Measurements from ENCODE around the gene GPR180.

The GPR180 gene

DNA sequence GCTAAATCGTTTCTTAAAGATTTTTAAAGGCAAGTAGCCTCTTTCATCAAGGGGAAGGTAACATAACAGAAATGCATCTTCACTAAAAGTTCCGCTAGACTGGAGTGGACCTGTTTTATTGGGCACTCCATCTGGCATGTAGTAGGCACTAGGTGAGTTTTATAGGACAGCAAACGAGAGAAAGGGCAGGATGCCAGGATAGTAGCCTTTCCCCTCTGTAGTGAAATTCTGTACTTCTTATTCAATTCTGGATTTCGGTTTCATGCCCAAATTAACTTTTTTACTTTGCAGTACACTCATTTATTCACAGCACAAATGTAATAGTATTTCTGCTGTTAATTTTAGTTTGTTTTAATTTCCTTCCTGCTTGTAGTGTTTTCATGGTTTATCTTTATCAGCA, 45.2 kb downstream of the GPR180 start:
- TF ChIP-seq TEAD4 (IDR thresholded peaks at IDR 0.05) (no peak), CEBPB (IDR thresholded peaks at IDR 0.05) (no peak), EP300 (IDR thresholded peaks at IDR 0.05; ENCODE audit: borderline replicate concordance) (no peak), FOXM1 (IDR thresholded peaks at IDR 0.05; ENCODE audit: borderline replicate concordance, low read depth) (no peak), EGR1 (IDR thresholded peaks at IDR 0.05) (no peak)
- TF ChIP-seq, protein P1, sequence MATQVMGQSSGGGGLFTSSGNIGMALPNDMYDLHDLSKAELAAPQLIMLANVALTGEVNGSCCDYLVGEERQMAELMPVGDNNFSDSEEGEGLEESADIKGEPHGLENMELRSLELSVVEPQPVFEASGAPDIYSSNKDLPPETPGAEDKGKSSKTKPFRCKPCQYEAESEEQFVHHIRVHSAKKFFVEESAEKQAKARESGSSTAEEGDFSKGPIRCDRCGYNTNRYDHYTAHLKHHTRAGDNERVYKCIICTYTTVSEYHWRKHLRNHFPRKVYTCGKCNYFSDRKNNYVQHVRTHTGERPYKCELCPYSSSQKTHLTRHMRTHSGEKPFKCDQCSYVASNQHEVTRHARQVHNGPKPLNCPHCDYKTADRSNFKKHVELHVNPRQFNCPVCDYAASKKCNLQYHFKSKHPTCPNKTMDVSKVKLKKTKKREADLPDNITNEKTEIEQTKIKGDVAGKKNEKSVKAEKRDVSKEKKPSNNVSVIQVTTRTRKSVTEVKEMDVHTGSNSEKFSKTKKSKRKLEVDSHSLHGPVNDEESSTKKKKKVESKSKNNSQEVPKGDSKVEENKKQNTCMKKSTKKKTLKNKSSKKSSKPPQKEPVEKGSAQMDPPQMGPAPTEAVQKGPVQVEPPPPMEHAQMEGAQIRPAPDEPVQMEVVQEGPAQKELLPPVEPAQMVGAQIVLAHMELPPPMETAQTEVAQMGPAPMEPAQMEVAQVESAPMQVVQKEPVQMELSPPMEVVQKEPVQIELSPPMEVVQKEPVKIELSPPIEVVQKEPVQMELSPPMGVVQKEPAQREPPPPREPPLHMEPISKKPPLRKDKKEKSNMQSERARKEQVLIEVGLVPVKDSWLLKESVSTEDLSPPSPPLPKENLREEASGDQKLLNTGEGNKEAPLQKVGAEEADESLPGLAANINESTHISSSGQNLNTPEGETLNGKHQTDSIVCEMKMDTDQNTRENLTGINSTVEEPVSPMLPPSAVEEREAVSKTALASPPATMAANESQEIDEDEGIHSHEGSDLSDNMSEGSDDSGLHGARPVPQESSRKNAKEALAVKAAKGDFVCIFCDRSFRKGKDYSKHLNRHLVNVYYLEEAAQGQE (IDR thresholded peaks at IDR 0.05; ENCODE audit: low read depth), result no peak

DNA sequence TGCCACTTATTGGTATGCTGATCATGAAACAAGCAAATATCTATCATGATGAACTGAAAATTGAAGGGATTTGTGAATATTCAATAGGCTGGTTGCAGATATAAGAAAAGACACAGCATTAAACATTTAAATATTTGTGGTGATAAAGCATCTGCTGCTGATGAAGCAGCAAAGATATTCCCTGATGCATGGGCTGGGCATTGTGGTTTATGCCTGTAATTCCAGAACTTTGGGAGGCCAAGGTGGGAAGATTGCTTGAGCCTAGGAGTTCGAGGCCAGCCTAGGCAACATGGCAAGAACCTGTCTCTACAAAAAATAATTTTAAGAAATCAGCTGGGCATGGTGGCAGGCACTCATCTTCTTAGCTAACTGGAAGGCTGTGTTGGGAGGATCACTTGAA, 54.5 kb downstream of the GPR180 start:
- TF ChIP-seq CREB1 (IDR thresholded peaks at IDR 0.05; ENCODE audit: low read depth), result no peak

DNA sequence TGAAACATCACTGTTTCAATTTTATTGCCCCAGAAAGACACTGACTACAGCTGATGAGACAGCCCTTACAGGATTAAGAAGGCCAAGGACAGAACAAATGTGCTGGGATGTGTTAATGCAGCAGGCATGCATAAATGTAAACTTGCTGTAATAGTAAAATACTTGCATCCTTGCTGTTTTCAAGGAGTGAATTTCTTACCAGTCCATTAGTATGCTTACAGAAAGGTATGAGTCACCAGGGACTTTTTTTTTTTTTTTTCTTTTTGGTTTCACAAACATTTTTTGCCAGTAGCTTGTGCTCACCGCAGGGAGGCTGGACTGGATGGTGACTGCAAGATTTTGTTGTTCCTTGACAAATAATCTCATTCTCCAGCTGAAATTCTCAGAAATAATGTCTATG, 55.1 kb downstream of the GPR180 start:
- TF ChIP-seq RAD21 (IDR thresholded peaks at IDR 0.05; ENCODE audit: low read depth) (no peak), EP300 (IDR thresholded peaks at IDR 0.05; ENCODE audit: borderline replicate concordance) (no peak), TEAD4 (IDR thresholded peaks at IDR 0.05) (no peak), TAF1 (IDR thresholded peaks at IDR 0.05; ENCODE audit: low read depth) (no peak), CREB1 (IDR thresholded peaks at IDR 0.05; ENCODE audit: low read depth) (no peak), EGR1 (IDR thresholded peaks at IDR 0.05) (no peak), FOXM1 (IDR thresholded peaks at IDR 0.05; ENCODE audit: borderline replicate concordance, low read depth) (no peak), CEBPB (IDR thresholded peaks at IDR 0.05) (no peak), ZBTB7A (IDR thresholded peaks at IDR 0.05; ENCODE audit: low read depth) (no peak), NFIC (IDR thresholded peaks at IDR 0.05) (no peak), TCF12 (IDR thresholded peaks at IDR 0.05; ENCODE audit: low read depth) (no peak), YY1 (IDR thresholded peaks at IDR 0.05; ENCODE audit: low read depth) (no peak)
- TF ChIP-seq, protein P2, sequence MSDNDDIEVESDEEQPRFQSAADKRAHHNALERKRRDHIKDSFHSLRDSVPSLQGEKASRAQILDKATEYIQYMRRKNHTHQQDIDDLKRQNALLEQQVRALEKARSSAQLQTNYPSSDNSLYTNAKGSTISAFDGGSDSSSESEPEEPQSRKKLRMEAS (IDR thresholded peaks at IDR 0.05), result no peak
- TF ChIP-seq, protein P3, sequence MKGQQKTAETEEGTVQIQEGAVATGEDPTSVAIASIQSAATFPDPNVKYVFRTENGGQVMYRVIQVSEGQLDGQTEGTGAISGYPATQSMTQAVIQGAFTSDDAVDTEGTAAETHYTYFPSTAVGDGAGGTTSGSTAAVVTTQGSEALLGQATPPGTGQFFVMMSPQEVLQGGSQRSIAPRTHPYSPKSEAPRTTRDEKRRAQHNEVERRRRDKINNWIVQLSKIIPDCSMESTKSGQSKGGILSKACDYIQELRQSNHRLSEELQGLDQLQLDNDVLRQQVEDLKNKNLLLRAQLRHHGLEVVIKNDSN (IDR thresholded peaks at IDR 0.05), result no peak
- TF ChIP-seq, protein P1 (IDR thresholded peaks at IDR 0.05; ENCODE audit: low read depth), result no peak

DNA sequence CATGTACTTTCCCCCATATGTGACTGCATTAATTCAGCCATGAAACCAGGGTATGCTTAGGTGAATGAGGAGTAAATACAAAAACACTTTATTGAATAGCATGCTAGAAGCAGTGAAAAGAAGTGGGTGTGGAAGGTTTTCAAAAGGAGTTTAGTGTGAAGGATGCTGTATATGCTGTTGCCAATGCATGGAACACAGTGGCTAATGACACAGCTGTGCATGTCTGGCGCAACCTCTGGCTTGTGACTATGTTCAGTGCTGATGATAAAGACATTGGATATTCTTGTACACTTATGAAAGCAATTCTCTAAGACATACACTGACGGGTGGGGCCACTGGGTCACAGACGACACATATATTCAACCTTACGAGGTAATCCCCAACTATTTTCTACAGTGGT, 55.5 kb downstream of the GPR180 start:
- no peak for TF ChIP-seq RAD21 (IDR thresholded peaks at IDR 0.05; ENCODE audit: low read depth)
- TF ChIP-seq FOXM1 (IDR thresholded peaks at IDR 0.05; ENCODE audit: borderline replicate concordance, low read depth), result no peak
- no peak for TF ChIP-seq TCF12 (IDR thresholded peaks at IDR 0.05; ENCODE audit: low read depth)
- no peak for TF ChIP-seq CEBPB (IDR thresholded peaks at IDR 0.05)

DNA sequence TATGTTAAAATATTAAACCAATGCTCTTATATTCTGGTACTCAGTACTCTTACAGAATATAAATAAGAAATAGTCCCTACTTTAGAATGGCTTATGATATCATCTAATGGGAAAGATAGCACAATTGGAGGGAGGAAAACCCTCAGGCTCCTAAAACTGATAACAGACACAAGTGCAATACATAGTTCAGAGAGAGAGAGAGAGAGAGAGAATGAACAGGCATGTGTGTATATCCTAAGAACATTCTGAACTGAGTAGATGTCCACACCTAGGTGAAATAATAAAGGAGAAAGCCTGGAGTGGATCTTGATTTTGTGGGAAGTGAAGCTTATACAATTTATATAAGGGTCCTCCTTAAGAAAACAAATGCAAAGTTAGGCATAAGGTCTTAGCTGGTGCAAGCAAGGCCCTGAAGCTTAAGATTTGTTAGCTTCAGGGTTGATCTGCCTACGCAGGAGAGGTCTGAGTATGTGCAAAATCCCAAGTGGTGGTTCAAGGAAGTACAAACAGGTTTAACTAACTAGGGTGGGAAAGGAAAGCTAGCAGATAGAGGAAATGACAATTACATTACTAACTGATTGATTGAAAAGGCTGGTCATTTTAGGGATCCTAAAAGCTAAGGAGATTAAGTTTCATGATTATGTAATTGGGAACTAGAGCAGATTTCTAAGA, 57.4 kb downstream of the GPR180 start:
- TF ChIP-seq TCF12 (IDR thresholded peaks at IDR 0.05; ENCODE audit: low read depth), result no peak
- TF ChIP-seq, protein P2 (IDR thresholded peaks at IDR 0.05), result no peak
- TF ChIP-seq NFIC (IDR thresholded peaks at IDR 0.05), result no peak
- TF ChIP-seq, protein P1 (IDR thresholded peaks at IDR 0.05; ENCODE audit: low read depth), result no peak

DNA sequence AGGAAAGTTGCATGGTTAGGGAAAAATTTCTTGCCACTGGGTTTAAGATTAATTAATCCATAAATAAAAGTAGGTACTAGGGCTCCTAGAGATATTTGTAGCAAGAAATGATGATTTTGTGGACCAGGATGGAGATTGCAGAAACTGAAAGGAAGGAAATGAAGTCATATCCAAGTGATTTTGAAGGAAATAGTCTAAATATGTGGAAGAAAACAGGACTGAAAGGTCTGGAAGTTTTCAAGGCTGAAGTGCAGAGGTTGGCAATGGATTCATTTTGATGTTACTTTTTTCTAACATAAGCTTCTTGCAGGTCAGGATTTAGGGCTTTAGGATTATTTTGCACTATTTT, 57.9 kb downstream of the GPR180 start:
- no peak for TF ChIP-seq EP300 (IDR thresholded peaks at IDR 0.05; ENCODE audit: borderline replicate concordance)
- no peak for TF ChIP-seq RAD21 (IDR thresholded peaks at IDR 0.05; ENCODE audit: low read depth)
- TF ChIP-seq FOXM1 (IDR thresholded peaks at IDR 0.05; ENCODE audit: borderline replicate concordance, low read depth), result no peak
- no peak for TF ChIP-seq YY1 (IDR thresholded peaks at IDR 0.05; ENCODE audit: low read depth)
- no peak for TF ChIP-seq NFIC (IDR thresholded peaks at IDR 0.05)
- no peak for TF ChIP-seq EGR1 (IDR thresholded peaks at IDR 0.05)
- TF ChIP-seq TCF12 (IDR thresholded peaks at IDR 0.05; ENCODE audit: low read depth), result no peak
- TF ChIP-seq ZBTB7A (IDR thresholded peaks at IDR 0.05; ENCODE audit: low read depth), result no peak
- TF ChIP-seq, protein P1 (IDR thresholded peaks at IDR 0.05; ENCODE audit: low read depth), result no peak
- TF ChIP-seq, protein P3 (IDR thresholded peaks at IDR 0.05), result no peak
- no peak for TF ChIP-seq CEBPB (IDR thresholded peaks at IDR 0.05)
- TF ChIP-seq, protein P2 (IDR thresholded peaks at IDR 0.05), result no peak
- TF ChIP-seq TAF1 (IDR thresholded peaks at IDR 0.05; ENCODE audit: low read depth), result no peak
- no peak for TF ChIP-seq TEAD4 (IDR thresholded peaks at IDR 0.05)
- TF ChIP-seq CREB1 (IDR thresholded peaks at IDR 0.05; ENCODE audit: low read depth), result no peak

Data from Ishikawa (cell line).